Suppressor macrophage treated with lipopolysaccharide for 1 hour (primary cell): ENCODE measurements around the gene LMF2.

ENCODE experiments used
- DNase-seq, 3 donors: peaks; one replicate each; pipeline ENCODE4 v3.0.0-alpha.2; 2020 to 2022

LMF2 gene, protein sequence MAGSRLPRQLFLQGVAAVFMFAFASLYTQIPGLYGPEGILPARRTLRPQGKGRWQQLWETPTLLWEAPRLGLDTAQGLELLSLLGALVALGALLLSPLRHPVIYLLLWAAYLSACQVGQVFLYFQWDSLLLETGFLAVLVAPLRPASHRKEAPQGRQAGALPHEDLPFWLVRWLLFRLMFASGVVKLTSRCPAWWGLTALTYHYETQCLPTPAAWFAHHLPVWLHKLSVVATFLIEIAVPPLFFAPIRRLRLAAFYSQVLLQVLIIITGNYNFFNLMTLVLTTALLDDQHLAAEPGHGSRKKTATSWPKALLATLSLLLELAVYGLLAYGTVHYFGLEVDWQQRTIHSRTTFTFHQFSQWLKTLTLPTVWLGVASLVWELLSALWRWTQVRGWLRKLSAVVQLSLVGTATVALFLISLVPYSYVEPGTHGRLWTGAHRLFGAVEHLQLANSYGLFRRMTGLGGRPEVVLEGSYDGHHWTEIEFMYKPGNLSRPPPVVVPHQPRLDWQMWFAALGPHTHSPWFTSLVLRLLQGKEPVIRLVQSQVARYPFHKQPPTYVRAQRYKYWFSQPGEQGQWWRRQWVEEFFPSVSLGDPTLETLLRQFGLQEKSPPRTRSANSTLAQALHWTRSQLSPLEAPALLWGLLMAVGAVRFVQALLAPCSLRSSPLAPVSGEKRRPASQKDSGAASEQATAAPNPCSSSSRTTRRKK

DNA sequence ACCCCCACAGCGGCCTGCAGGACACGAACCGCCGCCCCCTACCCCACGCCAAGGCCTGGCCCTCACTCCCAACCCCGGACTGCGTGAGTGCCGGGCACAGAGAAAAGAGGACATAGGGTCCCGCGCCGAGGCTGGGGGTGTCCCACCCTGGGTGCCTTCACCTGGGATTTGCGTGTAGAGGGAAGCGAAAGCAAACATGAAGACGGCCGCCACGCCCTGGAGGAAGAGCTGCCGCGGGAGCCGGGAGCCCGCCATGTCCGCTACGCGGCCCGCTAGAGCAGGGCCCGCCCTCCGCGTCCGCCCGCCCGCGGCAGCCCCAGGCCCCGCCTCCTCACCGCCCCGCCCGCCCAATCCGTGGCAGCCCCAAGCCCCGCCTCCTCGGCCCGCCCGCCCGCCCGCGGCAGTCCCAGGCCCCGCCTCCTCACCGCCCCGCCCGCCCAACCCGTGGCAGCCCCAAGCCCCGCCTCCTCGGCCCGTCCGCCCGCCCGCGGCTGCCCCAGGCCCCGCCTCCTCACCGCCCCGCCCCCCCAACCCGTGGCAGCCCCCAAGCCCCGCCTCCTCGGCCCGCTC, at the start of gene LMF2:
Gene LMF2 (minus strand): TSS at position 282 of the 570 bp plus-strand sequence. CDS start 27 bp downstream, at position 255.
- DNase-seq: peak in 1 of 3 donors; percentile 100

DNA sequence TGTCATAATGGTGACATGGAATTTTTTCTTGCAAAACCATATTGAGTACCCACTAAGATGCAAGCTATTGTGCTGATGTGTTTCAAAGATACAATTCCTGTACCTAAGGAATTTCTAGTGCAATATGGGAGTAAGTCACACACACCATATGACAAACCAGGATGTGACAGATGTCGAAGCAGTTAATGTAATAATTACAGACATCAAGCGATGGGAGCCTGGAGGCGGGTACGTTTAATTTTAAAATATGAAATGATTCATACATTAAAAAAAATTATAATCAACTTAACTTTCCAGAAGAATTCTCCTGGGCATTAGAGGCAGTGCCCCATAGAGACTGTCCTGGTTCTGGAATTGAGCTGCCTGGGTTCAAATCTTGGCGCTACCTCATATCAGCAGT, 49.2 kb upstream of the LMF2 start:
- DNase-seq: no peak

- DNase-seq: no peak
Measured at GRCh38 chr22:50553310-50553709, 45.8 kb upstream of the LMF2 start.

- DNase-seq: peak in 1 of 3 donors; percentile 16
Measured at GRCh38 chr22:50551160-50551752, 43.8 kb upstream of the LMF2 start.

DNA sequence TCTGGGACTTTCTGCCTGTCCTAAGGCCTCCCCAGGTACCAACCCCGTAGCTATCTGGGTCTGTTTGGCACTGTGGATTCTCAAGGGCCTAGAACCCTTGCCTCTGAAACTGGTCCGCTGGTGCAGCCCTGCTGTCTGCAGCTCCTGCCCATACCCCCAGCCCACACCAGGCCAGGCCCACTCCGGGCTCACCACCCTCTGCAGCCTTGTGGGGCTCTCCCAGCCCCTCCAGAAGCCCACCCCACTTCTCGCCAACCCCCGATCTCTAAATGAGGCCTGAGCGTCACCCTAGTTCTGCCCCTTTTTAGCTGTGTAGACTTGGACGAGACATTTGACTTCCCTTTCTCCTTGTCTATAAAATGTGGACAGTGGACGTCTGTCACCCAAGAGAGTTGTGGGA, 42.9 kb upstream of the LMF2 start:
- DNase-seq: peak in 1 of 3 donors; percentile 13

GRCh38 chr22:50548921-50549790, 41.7 kb upstream of the LMF2 start:
- DNase-seq: peak in 1 of 3 donors; percentile 13

- peak in 2 of 3 donors; percentile 17 to 23 for DNase-seq
Measured at GRCh38 chr22:50548040-50548920, 40.8 kb upstream of the LMF2 start.

- peak in 1 of 3 donors; percentile 15 for DNase-seq
Measured at GRCh38 chr22:50547263-50547985, 39.9 kb upstream of the LMF2 start.

- peak in 1 of 3 donors; percentile 13 for DNase-seq
Measured at GRCh38 chr22:50546326-50547262, 39.1 kb upstream of the LMF2 start.

DNA sequence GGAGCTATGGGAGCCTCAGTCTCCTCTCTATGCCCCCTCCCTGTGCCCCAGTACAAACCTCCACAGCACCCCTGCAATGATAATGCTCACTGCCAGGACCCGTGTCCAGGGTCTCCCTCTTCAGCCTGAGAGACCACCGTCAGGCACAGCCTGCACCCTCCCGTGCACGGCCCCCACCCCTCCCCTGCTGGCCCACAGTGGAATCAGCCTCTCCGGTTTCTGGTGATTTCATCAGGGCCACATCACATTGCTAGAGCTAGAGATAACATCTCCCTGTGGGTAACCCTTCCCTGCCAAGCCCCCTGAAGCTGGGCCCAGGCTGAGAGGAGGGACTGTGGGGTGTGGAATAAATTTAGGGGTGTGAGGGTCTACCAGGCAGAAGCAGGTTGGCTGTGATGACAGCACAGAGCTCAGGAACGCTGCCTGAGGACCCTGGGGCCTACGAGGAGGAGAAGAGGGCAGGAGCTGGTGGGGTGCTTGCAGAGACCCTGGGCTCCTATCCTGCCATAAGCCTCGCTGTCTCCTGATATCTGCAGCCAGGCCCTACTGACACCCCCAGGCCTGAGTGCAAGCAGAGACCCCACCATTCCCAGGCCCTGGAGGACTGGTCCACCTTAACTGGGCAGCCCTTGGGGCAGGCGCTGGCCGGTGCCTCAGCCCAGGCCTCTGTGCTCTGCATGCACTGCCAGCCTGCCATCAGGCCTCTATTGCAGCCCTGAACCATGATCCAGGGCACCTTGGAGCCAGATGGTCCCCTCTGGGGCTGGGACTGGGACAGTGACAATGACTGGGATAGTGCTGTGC, 38.2 kb upstream of the LMF2 start, which contains the start of gene KLHDC7B:
Gene KLHDC7B (plus strand): TSS at position 378 of the 804 bp plus-strand sequence. CDS start 345 bp downstream, at position 723.
- DNase-seq: peak in 1 of 3 donors; percentile 20

DNA sequence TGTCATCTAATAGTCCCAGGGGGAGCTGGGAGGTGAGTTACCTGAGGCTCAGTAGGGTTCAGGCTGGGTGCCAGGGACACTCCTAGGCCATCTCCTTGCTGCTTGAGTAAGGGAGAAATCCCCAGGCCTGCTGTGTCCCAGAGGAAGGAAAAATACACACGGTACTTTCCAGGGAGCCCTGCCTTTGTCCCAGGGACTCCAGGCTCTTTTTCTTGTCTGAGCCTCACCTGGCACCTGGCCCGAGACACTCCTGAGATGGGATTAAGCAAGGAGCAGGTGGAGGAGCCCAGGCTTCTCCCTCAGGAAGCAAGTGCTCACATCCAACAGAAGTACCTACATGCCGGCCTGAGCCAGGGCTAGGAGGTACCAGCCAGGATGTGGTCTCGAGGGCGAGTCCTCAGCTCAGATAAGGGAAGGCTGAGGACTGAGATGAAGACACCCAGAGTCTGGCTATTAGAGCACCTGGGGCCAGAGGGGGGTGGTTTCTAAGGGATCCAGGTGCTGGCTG, 37.3 kb upstream of the LMF2 start:
- peak in 2 of 3 donors; percentile 20 to 39 for DNase-seq

GRCh38 chr22:50544078-50544745, 36.7 kb upstream of the LMF2 start:
- peak; percentile 86 to 92 (median 89) for DNase-seq

GRCh38 chr22:50542416-50542927, 35.0 kb upstream of the LMF2 start:
- peak; percentile 92 to 97 (median 92) for DNase-seq

- peak; percentile 90 to 98 (median 95) for DNase-seq
Measured at GRCh38 chr22:50541667-50542026, 34.1 kb upstream of the LMF2 start.

DNA sequence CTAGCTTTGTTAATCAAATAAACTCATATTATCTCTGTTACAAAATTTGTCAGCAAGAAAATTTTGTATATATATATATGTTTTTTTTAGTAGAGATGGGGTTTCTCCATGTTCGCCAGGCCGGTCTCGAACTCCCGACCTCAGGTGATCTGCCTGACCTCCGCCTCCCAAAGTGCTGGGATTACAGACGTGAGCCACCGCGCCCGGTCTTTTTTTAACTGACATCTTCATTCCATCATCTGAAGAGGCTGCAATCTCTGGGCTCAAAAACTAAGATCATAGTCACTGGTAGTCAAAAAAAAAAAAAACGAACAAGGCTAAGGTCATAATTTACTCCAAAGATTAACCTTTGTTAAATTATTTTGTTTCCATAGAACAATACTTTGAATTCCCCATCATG, 32.9 kb upstream of the LMF2 start:
- DNase-seq: peak; percentile 34 to 42 (median 39)

- DNase-seq: peak in 2 of 3 donors; percentile 24 to 42
Measured at GRCh38 chr22:50537765-50538164, 30.3 kb upstream of the LMF2 start.

DNA sequence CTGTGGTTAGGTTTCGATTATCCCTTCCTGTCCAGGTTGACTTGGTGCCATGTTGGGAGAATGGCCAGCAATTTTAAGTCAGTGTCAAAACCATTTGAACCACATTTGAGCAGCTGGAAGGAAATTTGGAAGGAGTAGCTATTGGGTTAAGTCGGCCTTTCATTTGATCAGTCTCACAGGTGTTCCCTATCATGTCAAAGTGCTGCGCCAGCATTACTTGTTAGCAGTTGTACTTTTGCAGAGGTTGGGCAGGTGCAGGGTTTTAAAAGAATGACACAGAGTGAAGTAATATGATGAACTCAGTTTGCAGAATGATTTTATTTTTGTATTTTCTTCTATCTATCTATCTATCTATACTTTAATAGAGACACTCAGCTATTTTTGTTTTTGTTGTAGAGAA, 28.7 kb upstream of the LMF2 start:
- DNase-seq: no peak
